ENCODE data around the gene GPATCH4.

Gene GPATCH4

GRCh38 chr1:156643049-156643777 lies 41.9 kb upstream of the GPATCH4 start:
- Histone ChIP-seq H3K27me3 (replicated peaks; ENCODE audit: control insufficient read depth, insufficient read depth, low read length) (peaks cover 1% of the 10 kb centered on the region; the same call in 1 of the 2 replicates), H3K36me3 (ENCODE audit: control insufficient read depth, insufficient read depth, low read length) (no peaks in the 10 kb centered on the region; the same call in none of the 2 replicates), H3K4me3 (replicated peaks; ENCODE audit: low read depth, low read length) (no peak overlapping the region)
- no peak for TF ChIP-seq CTCF (IDR thresholded peaks at IDR 0.05; ENCODE audit: insufficient read depth, low read length, poor library complexity, severe bottlenecking)
- DNase-seq (ENCODE audit: extremely low read depth, insufficient read length), result no peak

GRCh38 chr1:156642265-156643048 lies 41.2 kb upstream of the GPATCH4 start:
- no peak overlapping the region for H3K4me3 ChIP-seq (replicated peaks; ENCODE audit: low read depth, low read length)

GRCh38 chr1:156641761-156642264 lies 40.5 kb upstream of the GPATCH4 start, which contains the start of gene BCAN:
TSS of gene BCAN (plus strand) at chr1:156642117. CDS start at chr1:156646055, 3,938 bp downstream.
- H3K27me3 ChIP-seq (replicated peaks; ENCODE audit: control insufficient read depth, insufficient read depth, low read length), result peaks cover 3% of the 10 kb centered on the region; the same call in 1 of the 2 replicates
- TF ChIP-seq CTCF (IDR thresholded peaks at IDR 0.05; ENCODE audit: insufficient read depth, low read length, poor library complexity, severe bottlenecking), result no peak
- no peaks in the 10 kb centered on the region; the same call in 1 of the 2 replicates for H3K36me3 ChIP-seq (ENCODE audit: control insufficient read depth, insufficient read depth, low read length)
- H3K4me3 ChIP-seq (replicated peaks; ENCODE audit: low read depth, low read length), result no peak within 1 kb of the TSS
- no peak for DNase-seq (ENCODE audit: extremely low read depth, insufficient read length)

More at GRCh38 chr1:156642265-156643048, 41.2 kb upstream of the GPATCH4 start:
- no peak for DNase-seq (ENCODE audit: extremely low read depth, insufficient read length)
- no peaks in the 10 kb centered on the region; the same call in none of the 2 replicates for H3K36me3 ChIP-seq (ENCODE audit: control insufficient read depth, insufficient read depth, low read length)
- TF ChIP-seq CTCF (IDR thresholded peaks at IDR 0.05; ENCODE audit: insufficient read depth, low read length, poor library complexity, severe bottlenecking), result no peak
- peaks cover 3% of the 10 kb centered on the region; the same call in 1 of the 2 replicates for H3K27me3 ChIP-seq (replicated peaks; ENCODE audit: control insufficient read depth, insufficient read depth, low read length)

GRCh38 chr1:156640842-156641706 lies 39.8 kb upstream of the GPATCH4 start:
- no peak for DNase-seq (ENCODE audit: extremely low read depth, insufficient read length)
- TF ChIP-seq CTCF (IDR thresholded peaks at IDR 0.05; ENCODE audit: insufficient read depth, low read length, poor library complexity, severe bottlenecking), result no peak
- Histone ChIP-seq H3K27me3 (replicated peaks; ENCODE audit: control insufficient read depth, insufficient read depth, low read length) (peaks cover 3% of the 10 kb centered on the region; the same call in 1 of the 2 replicates), H3K36me3 (ENCODE audit: control insufficient read depth, insufficient read depth, low read length) (no peaks in the 10 kb centered on the region; the same call in 1 of the 2 replicates), H3K4me3 (replicated peaks; ENCODE audit: low read depth, low read length) (no peak overlapping the region)

- TF ChIP-seq CTCF (IDR thresholded peaks at IDR 0.05; ENCODE audit: insufficient read depth, low read length, poor library complexity, severe bottlenecking), result no peak
- no peaks in the 10 kb centered on the region for H3K36me3 ChIP-seq (ENCODE audit: control insufficient read depth, insufficient read depth, low read length)
- H3K4me3 ChIP-seq (replicated peaks; ENCODE audit: low read depth, low read length), result no peak overlapping the region
- no peak for DNase-seq (ENCODE audit: extremely low read depth, insufficient read length)
- H3K27me3 ChIP-seq (replicated peaks; ENCODE audit: control insufficient read depth, insufficient read depth, low read length), result peaks cover 3% of the 10 kb centered on the region; the same call in 1 of the 2 replicates
Observed at GRCh38 chr1:156639601-156640101, 38.4 kb upstream of the GPATCH4 start.
